Measurements from ENCODE around the gene FAM241B. TPM values are rescaled to one million over a fixed set of nuclear protein-coding genes. Genes with fewer than 3 reads are reported as not detected.

FAM241B gene
- total RNA-seq, 1 donor from 2014 or later, result 3.2 TPM

- DNase-seq (ENCODE audit: missing footprints) (no peak), ATAC-seq (no peak)
- intact Hi-C loops (cut with DNase I), result no loop called here
Observed at GRCh38 chr10:69632516-69633199, 2.6 kb downstream of the FAM241B start.

- no peak for ATAC-seq
- DNase-seq (ENCODE audit: missing footprints), result no peak
- intact Hi-C loops (cut with DNase I), result no loop called here
Observed at GRCh38 chr10:69633673-69634635, 3.9 kb downstream of the FAM241B start.

GRCh38 chr10:69634759-69635425 lies 4.8 kb downstream of the FAM241B start:
- intact Hi-C loops (cut with DNase I), result loop anchor here (5.0 kb wide), 1 partner anchor 223 kb away; no protein-coding TSS in a partner anchor
- DNase-seq (ENCODE audit: missing footprints), result no peak

GRCh38 chr10:69635428-69636272 lies 5.6 kb downstream of the FAM241B start:
- ATAC-seq (no peak), DNase-seq (ENCODE audit: missing footprints) (no peak)
- intact Hi-C loops (cut with DNase I), result loop anchor here (5.0 kb wide), 1 partner anchor 223 kb away; no protein-coding TSS in a partner anchor

More at GRCh38 chr10:69634759-69635425, 4.8 kb downstream of the FAM241B start:
- no peak for ATAC-seq

GRCh38 chr10:69636273-69636575 lies 6.2 kb downstream of the FAM241B start:
- DNase-seq (ENCODE audit: missing footprints) (no peak), ATAC-seq (no peak)
- intact Hi-C loops (cut with DNase I), result loop anchor here (5.0 kb wide), 1 partner anchor 224 kb away; no protein-coding TSS in a partner anchor

GRCh38 chr10:69636626-69637605 lies 6.9 kb downstream of the FAM241B start:
- intact Hi-C loops (cut with DNase I), result loop anchor here (5.0 kb wide), 1 partner anchor 225 kb away; no protein-coding TSS in a partner anchor
- ATAC-seq, result no peak
- no peak for DNase-seq (ENCODE audit: missing footprints)

- intact Hi-C loops (cut with DNase I), result loop anchor here (1.0 to 5.0 kb wide), 2 partner anchors 123 to 226 kb away; no protein-coding TSS in a partner anchor
- DNase-seq (ENCODE audit: missing footprints) (no peak), ATAC-seq (no peak)
Observed at GRCh38 chr10:69638642-69639041, 8.6 kb downstream of the FAM241B start.

- ATAC-seq, result no peak
- intact Hi-C loops (cut with DNase I), result loop anchor here (1.0 to 5.0 kb wide), 4 partner anchors 124 to 227 kb away; partner anchors contain the start of gene COL13A1
- no peak for DNase-seq (ENCODE audit: missing footprints)
Observed at GRCh38 chr10:69639291-69640195, 9.5 kb downstream of the FAM241B start.

GRCh38 chr10:69640196-69640980 lies 10.3 kb downstream of the FAM241B start:
- ATAC-seq (no peak), DNase-seq (ENCODE audit: missing footprints) (no peak)
- intact Hi-C loops (cut with DNase I), result loop anchor here (5.0 kb wide), 2 partner anchors 162 to 213 kb away; partner anchors contain the start of gene COL13A1

GRCh38 chr10:69641261-69641980 lies 11.4 kb downstream of the FAM241B start:
- ATAC-seq (no peak), DNase-seq (ENCODE audit: missing footprints) (no peak)
- intact Hi-C loops (cut with DNase I), result loop anchor here (5.0 kb wide), 2 partner anchors 161 to 214 kb away; partner anchors contain the start of gene COL13A1

GRCh38 chr10:69642747-69643146 lies 12.7 kb downstream of the FAM241B start:
- ATAC-seq, result no peak
- intact Hi-C loops (cut with DNase I), result loop anchor here (5.0 kb wide), 2 partner anchors 160 to 215 kb away; partner anchors contain the start of gene COL13A1
- DNase-seq (ENCODE audit: missing footprints), result no peak

- DNase-seq (ENCODE audit: missing footprints), result no peak
- ATAC-seq, result peak; percentile 21
- intact Hi-C loops (cut with DNase I), result loop anchor here (2.0 to 5.0 kb wide), 3 partner anchors 158 to 271 kb away; partner anchors contain the start of gene COL13A1
Observed at GRCh38 chr10:69643779-69644657, 14.0 kb downstream of the FAM241B start.

- ATAC-seq (peak; percentile 22), DNase-seq (ENCODE audit: missing footprints) (no peak)
- intact Hi-C loops (cut with DNase I), result loop anchor here (2.0 to 5.0 kb wide), 4 partner anchors 73 to 270 kb away; partner anchors contain the start of gene COL13A1
Observed at GRCh38 chr10:69644658-69645295, 14.7 kb downstream of the FAM241B start.
